ENCODE results near the gene OGDHL.

The OGDHL gene

DNA sequence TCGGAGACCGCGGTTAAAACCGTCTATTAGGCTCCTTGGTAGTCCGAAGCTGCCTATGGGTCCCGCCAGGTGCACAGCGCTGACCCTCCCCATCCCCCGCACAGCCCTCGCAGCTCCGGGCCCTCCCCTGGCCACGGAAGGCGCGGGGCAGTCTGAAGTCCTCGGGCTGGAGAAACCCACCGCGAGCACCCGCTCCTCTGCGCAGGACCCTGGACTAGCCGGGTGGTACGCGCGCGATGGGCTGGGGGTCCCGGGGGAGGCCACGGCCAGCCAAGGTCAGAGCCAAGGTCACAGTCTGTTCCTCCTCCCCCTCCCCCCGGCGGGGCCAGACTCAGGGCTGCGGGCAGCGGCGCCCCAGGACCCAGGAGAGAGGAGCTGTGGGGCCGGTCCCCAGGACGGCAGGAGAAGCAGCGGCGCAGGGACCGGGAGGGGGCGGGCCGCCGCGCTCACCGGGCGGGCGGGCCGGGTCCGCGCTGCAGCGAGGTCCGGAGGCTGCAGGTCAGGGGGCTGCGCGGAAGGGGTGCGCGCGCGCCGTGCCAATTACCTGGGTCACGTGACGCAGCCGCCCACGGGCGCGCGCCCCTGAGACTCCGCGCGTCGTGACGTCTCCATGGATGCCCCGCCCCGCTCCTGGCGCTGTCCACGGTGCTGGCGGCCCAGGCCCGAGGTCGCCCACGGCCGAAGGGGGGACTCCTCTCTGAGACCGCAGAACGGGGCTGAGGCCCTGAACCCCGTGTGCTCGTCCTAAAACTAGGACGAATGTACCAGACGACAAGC, at the start of gene OGDHL:
OGDHL (minus strand) TSS at position 535 of the 777 bp plus-strand sequence. CDS start 3,731 bp downstream, outside the sequence.
- Histone ChIP-seq H3K27me3 (ENCODE audit: control insufficient read depth in 2 of 2, insufficient read depth in 2 of 2, low read length in 2 of 2) (peaks cover 0 to 5% of the 10 kb centered on the region in 2 donors), H3K9ac (ENCODE audit: low read depth in 1 of 2, low read length in 2 of 2) (no peak within 1 kb of the TSS), H3K36me3 (ENCODE audit: control insufficient read depth in 2 of 2, insufficient read depth in 2 of 2, low read length in 2 of 2) (no peaks in the 10 kb centered on the region), H3K4me3 (ENCODE audit: low read length in 2 of 2) (peak within 1 kb of the TSS; percentile 33 to 48), H3K27ac (ENCODE audit: low read depth in 2 of 2, low read length in 2 of 2) (no peak within 1 kb of the TSS), H3K4me1 (ENCODE audit: control insufficient read depth in 2 of 2, insufficient read depth in 2 of 2, low read length in 2 of 2) (no peaks in the 10 kb centered on the region), H3K9me3 (ENCODE audit: control insufficient read depth in 2 of 2, low read length in 2 of 2) (no peaks in the 10 kb centered on the region)

DNA sequence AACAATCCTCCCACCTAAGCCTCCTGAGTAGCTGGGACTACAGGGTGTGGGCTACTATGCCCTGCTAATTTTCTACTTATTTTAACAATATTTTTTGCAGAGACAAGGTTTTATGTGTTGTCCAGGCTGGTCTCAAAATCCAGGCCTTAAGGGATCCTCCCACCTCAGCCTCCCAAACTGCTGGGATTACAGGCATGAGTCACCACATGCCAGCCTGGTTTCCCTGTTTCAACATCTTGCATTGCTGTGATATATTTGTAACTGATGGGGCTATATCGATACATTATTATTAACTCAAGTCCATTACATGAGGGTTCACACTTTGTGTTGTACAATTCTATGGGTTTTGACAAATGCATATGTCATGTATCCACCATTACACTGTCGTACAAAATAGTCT, 41.9 kb upstream of the OGDHL start:
- no peaks in the 10 kb centered on the region for H3K4me1 ChIP-seq (ENCODE audit: control insufficient read depth in 2 of 2, insufficient read depth in 2 of 2, low read length in 2 of 2)
- no peak overlapping the region for H3K4me3 ChIP-seq (ENCODE audit: low read length in 2 of 2)
- H3K27ac ChIP-seq (ENCODE audit: low read depth in 2 of 2, low read length in 2 of 2), result no peak overlapping the region
- no peak overlapping the region for H3K9ac ChIP-seq (ENCODE audit: low read depth in 1 of 2, low read length in 2 of 2)
- H3K36me3 ChIP-seq (ENCODE audit: control insufficient read depth in 2 of 2, insufficient read depth in 2 of 2, low read length in 2 of 2), result no peaks in the 10 kb centered on the region
- no peaks in the 10 kb centered on the region for H3K9me3 ChIP-seq (ENCODE audit: control insufficient read depth in 2 of 2, low read length in 2 of 2)
- no peaks in the 10 kb centered on the region for H3K27me3 ChIP-seq (ENCODE audit: control insufficient read depth in 2 of 2, insufficient read depth in 2 of 2, low read length in 2 of 2)

DNA sequence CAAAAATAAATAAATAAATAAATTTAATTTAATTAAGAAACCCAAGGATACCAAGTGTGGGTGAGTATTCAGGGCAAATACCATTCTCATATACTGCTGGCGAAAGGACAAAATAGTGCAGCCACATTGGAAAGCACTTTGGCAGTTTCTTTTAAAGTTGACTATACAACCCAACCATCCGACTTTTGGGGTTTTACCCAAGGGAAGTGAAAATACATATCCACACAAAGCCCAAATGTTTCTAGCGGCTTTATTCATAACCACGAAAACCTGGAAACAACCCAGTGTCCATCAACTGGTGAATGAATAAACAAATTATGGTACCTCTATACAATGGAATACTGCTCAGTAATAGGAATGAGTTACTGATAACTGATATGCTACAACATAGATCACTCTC, 36.2 kb upstream of the OGDHL start:
- Histone ChIP-seq H3K36me3 (ENCODE audit: control insufficient read depth in 2 of 2, insufficient read depth in 2 of 2, low read length in 2 of 2) (no peaks in the 10 kb centered on the region), H3K4me1 (ENCODE audit: control insufficient read depth in 2 of 2, insufficient read depth in 2 of 2, low read length in 2 of 2) (no peaks in the 10 kb centered on the region), H3K9ac (ENCODE audit: low read depth in 1 of 2, low read length in 2 of 2) (no peak overlapping the region), H3K9me3 (ENCODE audit: control insufficient read depth in 2 of 2, low read length in 2 of 2) (no peaks in the 10 kb centered on the region), H3K27me3 (ENCODE audit: control insufficient read depth in 2 of 2, insufficient read depth in 2 of 2, low read length in 2 of 2) (no peaks in the 10 kb centered on the region), H3K4me3 (ENCODE audit: low read length in 2 of 2) (no peak overlapping the region), H3K27ac (ENCODE audit: low read depth in 2 of 2, low read length in 2 of 2) (no peak overlapping the region)

DNA sequence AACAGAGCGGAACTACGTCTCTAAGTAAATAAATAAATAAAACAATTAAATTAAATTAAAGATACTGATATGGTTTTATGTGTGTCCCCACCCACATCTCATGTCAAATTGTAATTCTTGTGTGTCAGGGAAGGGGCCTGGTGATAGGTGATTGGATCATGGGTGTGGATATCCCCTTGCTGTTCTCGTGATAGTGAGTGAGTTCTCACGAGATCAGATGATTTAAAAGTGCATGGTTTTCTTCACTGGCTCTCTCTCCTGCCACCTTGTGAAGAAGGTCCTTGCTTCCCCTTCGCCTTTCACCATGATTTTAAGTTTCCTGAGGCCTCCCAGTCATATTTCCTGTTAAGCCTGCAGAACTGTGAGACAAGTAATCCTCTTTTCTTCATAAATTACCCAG, 29.0 kb upstream of the OGDHL start:
- Histone ChIP-seq H3K4me3 (ENCODE audit: low read length in 2 of 2) (no peak overlapping the region), H3K9ac (ENCODE audit: low read depth in 1 of 2, low read length in 2 of 2) (no peak overlapping the region), H3K4me1 (ENCODE audit: control insufficient read depth in 2 of 2, insufficient read depth in 2 of 2, low read length in 2 of 2) (no peaks in the 10 kb centered on the region), H3K36me3 (ENCODE audit: control insufficient read depth in 2 of 2, insufficient read depth in 2 of 2, low read length in 2 of 2) (no peaks in the 10 kb centered on the region), H3K27ac (ENCODE audit: low read depth in 2 of 2, low read length in 2 of 2) (no peak overlapping the region), H3K27me3 (ENCODE audit: control insufficient read depth in 2 of 2, insufficient read depth in 2 of 2, low read length in 2 of 2) (peaks cover 0 to 2% of the 10 kb centered on the region in 2 donors), H3K9me3 (ENCODE audit: control insufficient read depth in 2 of 2, low read length in 2 of 2) (no peaks in the 10 kb centered on the region)

DNA sequence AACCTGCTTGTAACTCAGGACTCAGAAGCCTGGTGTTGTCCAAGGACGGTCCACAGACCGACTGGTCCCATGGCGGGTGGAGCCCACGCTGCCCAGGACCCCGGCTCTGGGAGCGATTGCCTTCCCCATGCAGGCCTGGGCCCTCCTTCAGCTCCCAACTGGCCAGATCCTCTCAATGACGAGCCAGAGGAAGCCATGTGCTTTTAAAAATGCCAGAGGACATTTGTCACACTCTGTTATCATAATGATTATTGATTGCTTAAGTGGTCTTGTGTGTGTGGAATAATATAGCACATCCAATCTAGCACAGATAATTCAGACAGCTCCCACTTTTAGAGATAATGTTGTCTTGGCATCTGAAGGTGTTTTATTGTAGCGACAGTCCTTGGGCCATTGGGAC, 22.6 kb upstream of the OGDHL start:
- no peaks in the 10 kb centered on the region for H3K4me1 ChIP-seq (ENCODE audit: control insufficient read depth in 2 of 2, insufficient read depth in 2 of 2, low read length in 2 of 2)
- H3K4me3 ChIP-seq (ENCODE audit: low read length in 2 of 2), result no peak overlapping the region
- H3K36me3 ChIP-seq (ENCODE audit: control insufficient read depth in 2 of 2, insufficient read depth in 2 of 2, low read length in 2 of 2), result no peaks in the 10 kb centered on the region
- no peak overlapping the region for H3K27ac ChIP-seq (ENCODE audit: low read depth in 2 of 2, low read length in 2 of 2)
- H3K27me3 ChIP-seq (ENCODE audit: control insufficient read depth in 2 of 2, insufficient read depth in 2 of 2, low read length in 2 of 2), result peaks cover 0 to 2% of the 10 kb centered on the region in 2 donors
- no peaks in the 10 kb centered on the region for H3K9me3 ChIP-seq (ENCODE audit: control insufficient read depth in 2 of 2, low read length in 2 of 2)
- H3K9ac ChIP-seq (ENCODE audit: low read depth in 1 of 2, low read length in 2 of 2), result no peak overlapping the region

DNA sequence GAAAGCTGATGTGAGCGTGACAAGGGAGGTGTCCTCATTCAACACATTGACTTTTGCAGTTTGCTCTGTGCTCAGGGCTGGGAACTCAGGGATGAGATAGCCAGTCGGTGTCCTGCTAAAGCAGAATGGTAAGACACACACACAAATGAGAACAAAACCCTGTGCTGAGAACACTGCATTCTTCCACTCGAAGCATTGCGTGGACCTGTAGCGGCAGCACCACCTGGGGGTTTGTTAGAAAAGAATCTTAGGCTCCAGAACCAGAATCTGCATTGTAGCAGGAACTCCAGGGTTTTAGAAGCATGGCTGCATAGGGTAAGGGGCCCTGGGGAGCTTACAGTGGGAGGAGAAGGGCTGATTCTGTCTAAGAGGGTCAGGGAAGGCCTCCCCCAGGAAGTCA, 21.5 kb upstream of the OGDHL start:
- no peaks in the 10 kb centered on the region for H3K36me3 ChIP-seq (ENCODE audit: control insufficient read depth in 2 of 2, insufficient read depth in 2 of 2, low read length in 2 of 2)
- no peaks in the 10 kb centered on the region for H3K4me1 ChIP-seq (ENCODE audit: control insufficient read depth in 2 of 2, insufficient read depth in 2 of 2, low read length in 2 of 2)
- peaks cover 0 to 2% of the 10 kb centered on the region in 2 donors for H3K27me3 ChIP-seq (ENCODE audit: control insufficient read depth in 2 of 2, insufficient read depth in 2 of 2, low read length in 2 of 2)
- no peaks in the 10 kb centered on the region for H3K9me3 ChIP-seq (ENCODE audit: control insufficient read depth in 2 of 2, low read length in 2 of 2)
- H3K4me3 ChIP-seq (ENCODE audit: low read length in 2 of 2), result no peak overlapping the region
- no peak overlapping the region for H3K9ac ChIP-seq (ENCODE audit: low read depth in 1 of 2, low read length in 2 of 2)
- no peak overlapping the region for H3K27ac ChIP-seq (ENCODE audit: low read depth in 2 of 2, low read length in 2 of 2)

DNA sequence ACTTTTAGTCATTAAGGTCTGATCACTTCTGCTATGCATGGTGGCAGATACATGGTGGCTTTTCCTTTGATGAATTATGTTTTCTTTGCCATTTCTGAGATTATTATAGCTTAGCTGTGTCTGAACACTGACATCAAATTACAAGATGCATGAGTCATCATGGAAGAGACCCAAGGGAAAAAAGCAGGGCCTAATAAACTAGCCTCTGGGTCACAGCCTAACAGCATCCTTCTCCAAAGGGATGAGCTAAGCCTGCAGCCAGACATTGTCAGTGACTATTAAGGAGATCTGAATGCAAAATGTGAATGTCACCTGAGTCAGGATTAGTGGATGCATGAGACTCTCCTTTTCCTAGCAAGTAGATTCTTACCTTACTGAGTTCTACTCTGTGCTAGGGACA, 19.1 kb upstream of the OGDHL start:
- no peak overlapping the region for H3K27ac ChIP-seq (ENCODE audit: low read depth in 2 of 2, low read length in 2 of 2)
- H3K27me3 ChIP-seq (ENCODE audit: control insufficient read depth in 2 of 2, insufficient read depth in 2 of 2, low read length in 2 of 2), result no peaks in the 10 kb centered on the region
- H3K4me3 ChIP-seq (ENCODE audit: low read length in 2 of 2), result no peak overlapping the region
- no peaks in the 10 kb centered on the region for H3K36me3 ChIP-seq (ENCODE audit: control insufficient read depth in 2 of 2, insufficient read depth in 2 of 2, low read length in 2 of 2)
- no peak overlapping the region for H3K9ac ChIP-seq (ENCODE audit: low read depth in 1 of 2, low read length in 2 of 2)
- H3K9me3 ChIP-seq (ENCODE audit: control insufficient read depth in 2 of 2, low read length in 2 of 2), result no peaks in the 10 kb centered on the region
- no peaks in the 10 kb centered on the region for H3K4me1 ChIP-seq (ENCODE audit: control insufficient read depth in 2 of 2, insufficient read depth in 2 of 2, low read length in 2 of 2)

DNA sequence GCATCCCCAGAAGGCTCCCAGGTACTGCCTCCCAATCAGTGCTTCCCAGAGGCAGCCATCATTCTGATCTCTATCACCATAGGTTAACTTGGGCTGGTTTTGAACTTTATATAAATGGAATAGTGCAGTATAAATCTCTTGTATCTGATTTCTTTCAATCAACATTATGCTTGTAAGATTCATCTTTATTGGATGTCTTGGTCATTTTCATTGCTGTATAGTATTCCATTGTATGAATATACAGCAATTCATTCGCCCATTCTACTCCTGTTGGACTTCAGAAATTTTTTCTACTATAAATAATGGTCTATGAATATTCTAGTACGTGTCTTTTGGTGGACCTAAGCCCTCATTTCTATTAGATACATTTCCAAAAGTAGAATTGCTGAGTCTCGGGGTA, 16.1 kb upstream of the OGDHL start:
- no peaks in the 10 kb centered on the region for H3K9me3 ChIP-seq (ENCODE audit: control insufficient read depth in 2 of 2, low read length in 2 of 2)
- H3K4me1 ChIP-seq (ENCODE audit: control insufficient read depth in 2 of 2, insufficient read depth in 2 of 2, low read length in 2 of 2), result no peaks in the 10 kb centered on the region
- H3K9ac ChIP-seq (ENCODE audit: low read depth in 1 of 2, low read length in 2 of 2), result no peak overlapping the region
- H3K36me3 ChIP-seq (ENCODE audit: control insufficient read depth in 2 of 2, insufficient read depth in 2 of 2, low read length in 2 of 2), result no peaks in the 10 kb centered on the region
- H3K27me3 ChIP-seq (ENCODE audit: control insufficient read depth in 2 of 2, insufficient read depth in 2 of 2, low read length in 2 of 2), result no peaks in the 10 kb centered on the region
- H3K27ac ChIP-seq (ENCODE audit: low read depth in 2 of 2, low read length in 2 of 2), result no peak overlapping the region
- no peak overlapping the region for H3K4me3 ChIP-seq (ENCODE audit: low read length in 2 of 2)

DNA sequence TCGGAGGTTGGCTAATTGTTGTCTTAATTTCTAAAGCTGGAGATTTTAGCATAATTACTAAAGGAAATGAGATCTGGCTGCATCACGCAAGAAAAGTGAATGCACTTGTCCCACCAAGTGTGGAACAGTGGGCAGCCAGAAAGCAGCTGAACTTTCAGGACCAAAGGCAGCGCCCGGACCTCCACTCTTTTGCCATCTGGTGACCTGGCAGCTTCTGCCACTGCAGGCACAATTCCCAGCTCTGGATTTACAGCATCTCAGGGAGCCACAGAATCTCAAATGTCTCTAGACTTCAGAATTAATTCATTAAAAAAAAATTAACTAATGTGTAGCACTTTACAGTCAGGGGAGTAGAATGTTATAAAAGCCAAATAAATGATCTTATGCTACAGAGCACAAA, 14.7 kb upstream of the OGDHL start:
- Histone ChIP-seq H3K4me3 (ENCODE audit: low read length in 2 of 2) (no peak overlapping the region), H3K36me3 (ENCODE audit: control insufficient read depth in 2 of 2, insufficient read depth in 2 of 2, low read length in 2 of 2) (no peaks in the 10 kb centered on the region), H3K4me1 (ENCODE audit: control insufficient read depth in 2 of 2, insufficient read depth in 2 of 2, low read length in 2 of 2) (no peaks in the 10 kb centered on the region), H3K9me3 (ENCODE audit: control insufficient read depth in 2 of 2, low read length in 2 of 2) (no peaks in the 10 kb centered on the region), H3K9ac (ENCODE audit: low read depth in 1 of 2, low read length in 2 of 2) (no peak overlapping the region), H3K27me3 (ENCODE audit: control insufficient read depth in 2 of 2, insufficient read depth in 2 of 2, low read length in 2 of 2) (no peaks in the 10 kb centered on the region), H3K27ac (ENCODE audit: low read depth in 2 of 2, low read length in 2 of 2) (no peak overlapping the region)

DNA sequence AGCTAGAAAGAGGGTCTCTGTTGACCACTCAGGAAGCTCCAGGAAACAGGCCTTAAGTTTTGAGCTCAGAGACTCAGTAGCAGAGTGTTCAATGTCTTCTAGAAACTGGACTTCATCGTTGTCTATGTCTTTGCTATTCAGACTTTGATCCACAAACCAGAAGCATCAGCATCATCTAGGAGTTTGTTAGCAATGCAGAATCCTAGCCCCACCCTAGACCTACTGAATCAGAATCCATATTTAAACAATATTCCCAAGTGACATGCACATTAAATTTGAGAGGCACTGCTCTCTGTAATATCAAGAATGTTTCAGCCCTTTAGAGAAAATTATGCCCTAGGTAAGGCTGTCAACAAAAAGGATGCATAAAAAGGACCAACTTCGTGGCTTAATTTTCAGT, 12.9 kb upstream of the OGDHL start:
- no peak overlapping the region for H3K27ac ChIP-seq (ENCODE audit: low read depth in 2 of 2, low read length in 2 of 2)
- H3K4me1 ChIP-seq (ENCODE audit: control insufficient read depth in 2 of 2, insufficient read depth in 2 of 2, low read length in 2 of 2), result no peaks in the 10 kb centered on the region
- no peaks in the 10 kb centered on the region for H3K36me3 ChIP-seq (ENCODE audit: control insufficient read depth in 2 of 2, insufficient read depth in 2 of 2, low read length in 2 of 2)
- H3K4me3 ChIP-seq (ENCODE audit: low read length in 2 of 2), result no peak overlapping the region
- H3K9me3 ChIP-seq (ENCODE audit: control insufficient read depth in 2 of 2, low read length in 2 of 2), result no peaks in the 10 kb centered on the region
- no peaks in the 10 kb centered on the region for H3K27me3 ChIP-seq (ENCODE audit: control insufficient read depth in 2 of 2, insufficient read depth in 2 of 2, low read length in 2 of 2)
- no peak overlapping the region for H3K9ac ChIP-seq (ENCODE audit: low read depth in 1 of 2, low read length in 2 of 2)
